HG03280 (cell line): ENCODE measurements around the gene YES1.
A peak's percentile ranks its signal among the peaks of the same experiment; 100 is the strongest.
"Not testable (repeated sequence)": the region's sequence is repeated elsewhere in the genome, so short reads cannot be mapped to it uniquely, and the experiment has no call there.

Source experiments
- ATAC-seq: cut with Tn5 transposase; IDR thresholded peaks from one replicate; pipeline ENCODE4 v1.9.1; 2021; ENCODE audit warnings: mild to moderate bottlenecking, moderate library complexity; ENCODE audit not compliant: unreplicated experiment

The YES1 gene

GRCh38 chr18:730692-731091 lies 81.3 kb downstream of the YES1 start:
- ATAC-seq: no peak

GRCh38 chr18:730120-730519 lies 81.9 kb downstream of the YES1 start:
- ATAC-seq: not testable (repeated sequence)

- no peak for ATAC-seq
Measured at GRCh38 chr18:725646-726045, 86.4 kb downstream of the YES1 start.

GRCh38 chr18:723541-724080 lies 88.4 kb downstream of the YES1 start:
- ATAC-seq: no peak

GRCh38 chr18:717003-717402 lies 95.0 kb downstream of the YES1 start:
- ATAC-seq: no peak

- no peak for ATAC-seq
Measured at GRCh38 chr18:715626-716025, 96.4 kb downstream of the YES1 start.

- ATAC-seq: no peak
Measured at GRCh38 chr18:713135-713490, 98.9 kb downstream of the YES1 start.

GRCh38 chr18:712401-713134 lies 99.5 kb downstream of the YES1 start, which contains the start of gene ENOSF1:
Gene ENOSF1 (minus strand): TSS chr18:712630. CDS start chr18:712587, 43 bp downstream.
- peak; percentile 89 for ATAC-seq

- peak; percentile 60 for ATAC-seq
Measured at GRCh38 chr18:711657-712400, 100.2 kb downstream of the YES1 start.

- peak; percentile 13 for ATAC-seq
Measured at GRCh38 chr18:711310-711656, 100.8 kb downstream of the YES1 start.

- ATAC-seq: no peak
Measured at GRCh38 chr18:710418-711300, 101.4 kb downstream of the YES1 start.

- no peak for ATAC-seq
Measured at GRCh38 chr18:709771-710170, 102.3 kb downstream of the YES1 start.

- ATAC-seq: no peak
Measured at GRCh38 chr18:708096-708495, 103.9 kb downstream of the YES1 start.

GRCh38 chr18:706405-706804 lies 105.6 kb downstream of the YES1 start:
- ATAC-seq: no peak

GRCh38 chr18:703213-703967 lies 108.7 kb downstream of the YES1 start:
- no peak for ATAC-seq

GRCh38 chr18:697800-698199 lies 114.2 kb downstream of the YES1 start:
- ATAC-seq: no peak

- no peak for ATAC-seq
Measured at GRCh38 chr18:697012-697411, 115.0 kb downstream of the YES1 start.

GRCh38 chr18:693466-694187 lies 118.4 kb downstream of the YES1 start:
- no peak for ATAC-seq

- ATAC-seq: no peak
Measured at GRCh38 chr18:692824-693223, 119.2 kb downstream of the YES1 start.

- ATAC-seq: no peak
Measured at GRCh38 chr18:688323-688722, 123.7 kb downstream of the YES1 start.
